ENCODE measurements around the gene DLD. TPM values are rescaled to one million over a fixed set of nuclear protein-coding genes. Genes with fewer than 3 reads are reported as not detected.

The DLD gene
- total RNA-seq, 2 experiments from 2014 or later: 54.1 to 60.5 TPM

GRCh38 chr7:107858280-107858679 is 32.7 kb upstream of the DLD start:
- H3K9me3 Mint-ChIP-seq: no peaks in the 10 kb centered on the region
- ChIA-PET POLR2A (no interaction called here), CTCF (no interaction called here)
- peaks cover 4% of the 10 kb centered on the region for H3K36me3 Mint-ChIP-seq (ENCODE audit: low read depth)
- H3K27ac Mint-ChIP-seq: peak overlapping the region; percentile 95
- no peak overlapping the region for H3K4me3 Mint-ChIP-seq
- DNase-seq: no peak
- peaks cover 4% of the 10 kb centered on the region for H3K27me3 Mint-ChIP-seq
- H3K4me1 Mint-ChIP-seq: peaks cover 50% of the 10 kb centered on the region

DNA sequence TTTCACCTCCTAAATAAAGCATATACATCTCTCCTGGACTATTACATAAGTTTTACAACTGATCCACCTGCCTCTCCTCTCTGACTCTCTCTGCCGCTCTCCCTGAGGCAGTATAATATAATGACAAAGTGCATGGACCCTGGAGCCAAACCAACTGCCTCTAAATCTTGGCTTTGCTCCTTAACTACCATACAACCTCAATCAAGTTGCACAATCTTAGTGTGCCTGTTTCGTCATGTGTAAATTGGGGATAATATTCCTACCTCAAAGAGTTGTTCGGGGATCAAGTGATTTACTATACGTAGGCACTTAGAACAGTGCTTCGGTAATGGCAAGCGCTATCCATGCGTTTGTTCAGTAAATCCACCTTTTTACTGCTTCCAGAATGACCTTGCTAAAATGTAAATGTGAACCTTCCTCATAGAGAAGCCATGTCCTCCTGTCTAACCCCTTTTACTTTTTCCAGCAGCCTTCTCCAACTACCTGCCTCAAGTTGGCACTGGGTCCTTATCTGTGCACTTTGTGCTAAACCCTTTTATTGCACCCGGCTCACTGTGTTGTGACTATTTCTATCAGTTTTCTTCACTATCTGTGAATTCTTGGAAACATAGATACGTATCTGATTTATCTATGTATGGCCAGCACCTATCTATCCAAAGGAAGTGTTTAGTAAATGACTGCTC is 30.6 kb upstream of the DLD start:
- CTCF ChIA-PET: interaction anchor here (1.3 to 1.8 kb wide), 2 partner anchors 10 to 14 kb away, joined by 4 to 5 read pairs; no protein-coding TSS in a partner anchor
- Mint-ChIP-seq H3K36me3 (ENCODE audit: low read depth) (peaks cover 4% of the 10 kb centered on the region), H3K4me3 (no peak overlapping the region), H3K9me3 (no peaks in the 10 kb centered on the region), H3K27ac (no peak overlapping the region), H3K27me3 (no peaks in the 10 kb centered on the region), H3K4me1 (peaks cover 47% of the 10 kb centered on the region)
- POLR2A ChIA-PET: no interaction called here
- DNase-seq: no peak

- Mint-ChIP-seq H3K27ac (no peak overlapping the region), H3K9me3 (no peaks in the 10 kb centered on the region), H3K27me3 (no peaks in the 10 kb centered on the region), H3K4me3 (no peak overlapping the region), H3K36me3 (ENCODE audit: low read depth) (peaks cover 4% of the 10 kb centered on the region), H3K4me1 (peaks cover 47% of the 10 kb centered on the region)
- DNase-seq: no peak
- CTCF ChIA-PET: interaction anchor here (0.9 to 1.8 kb wide), 3 partner anchors 11 to 117 kb away, joined by 3 to 5 read pairs (median 4); partner anchors contain the start of gene CBLL1
- POLR2A ChIA-PET: no interaction called here
These were observed 29.9 kb upstream of the DLD start for GRCh38 chr7:107860981-107861652.

DNA sequence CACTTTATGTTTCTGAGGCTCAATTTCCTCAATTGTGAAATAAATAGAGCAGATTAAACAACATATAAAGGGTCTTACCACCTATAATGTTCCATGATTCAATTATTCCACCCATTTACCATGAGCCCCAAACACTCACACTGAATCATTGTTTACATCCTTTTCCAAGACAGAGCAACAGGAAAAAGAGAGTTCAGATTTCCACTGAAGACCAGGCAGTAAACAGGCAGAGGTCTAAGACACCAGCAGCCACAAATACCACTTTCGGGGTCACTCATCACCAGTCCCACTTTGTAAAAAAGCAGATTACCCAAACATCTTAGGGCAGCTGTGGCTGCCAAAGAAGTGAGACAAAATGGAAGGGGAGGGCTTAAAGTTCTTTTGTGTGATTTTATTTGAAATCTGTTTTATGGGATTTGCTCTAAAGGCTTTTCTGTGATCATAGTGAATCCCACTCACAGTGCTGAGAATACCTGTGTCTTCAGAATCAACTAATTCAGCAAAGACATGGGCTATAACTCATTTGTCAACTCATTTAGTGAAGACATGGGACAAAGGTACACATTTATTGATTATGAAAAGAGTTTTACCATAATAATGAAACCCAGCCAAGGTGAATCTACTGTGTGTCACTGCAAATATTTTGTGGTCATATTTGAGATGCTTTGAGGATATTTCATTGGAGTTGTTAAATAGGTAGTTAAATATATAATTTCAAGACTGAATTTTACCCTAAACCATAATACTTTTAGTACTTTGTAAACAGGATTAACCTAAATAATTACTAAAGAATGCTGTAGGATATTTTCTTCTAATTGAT is 24.8 kb upstream of the DLD start:
- peak overlapping the region; percentile 26 for H3K27ac Mint-ChIP-seq
- peaks cover 30% of the 10 kb centered on the region for H3K4me1 Mint-ChIP-seq
- H3K27me3 Mint-ChIP-seq: no peaks in the 10 kb centered on the region
- H3K9me3 Mint-ChIP-seq: no peaks in the 10 kb centered on the region
- ChIA-PET CTCF (no interaction called here), POLR2A (no interaction called here)
- H3K36me3 Mint-ChIP-seq (ENCODE audit: low read depth): no peaks in the 10 kb centered on the region
- no peak for DNase-seq
- H3K4me3 Mint-ChIP-seq: peak overlapping the region; percentile 1

- Mint-ChIP-seq H3K36me3 (ENCODE audit: low read depth) (no peaks in the 10 kb centered on the region), H3K4me3 (no peak overlapping the region), H3K4me1 (peaks cover 39% of the 10 kb centered on the region), H3K9me3 (no peaks in the 10 kb centered on the region), H3K27ac (no peak overlapping the region), H3K27me3 (no peaks in the 10 kb centered on the region)
- DNase-seq: no peak
- ChIA-PET POLR2A (interaction anchor here (0.8 kb wide), 1 partner anchor 11 kb away, joined by 3 read pairs; no protein-coding TSS in a partner anchor), CTCF (interaction anchor here (1.0 to 1.2 kb wide), 2 partner anchors 11 to 124 kb away, joined by 3 to 5 read pairs; partner anchors contain the start of gene CBLL1)
These were observed 23.0 kb upstream of the DLD start for GRCh38 chr7:107867858-107868466.

GRCh38 chr7:107870427-107871000 is 20.5 kb upstream of the DLD start:
- peaks cover 49% of the 10 kb centered on the region for H3K4me1 Mint-ChIP-seq
- no peaks in the 10 kb centered on the region for H3K36me3 Mint-ChIP-seq (ENCODE audit: low read depth)
- CTCF ChIA-PET: interaction anchor here (0.6 to 1.4 kb wide), 3 partner anchors 8 to 205 kb away, joined by 3 to 6 read pairs (median 3); partner anchors contain the start of gene CBLL1
- peak overlapping the region; percentile 63 for H3K27ac Mint-ChIP-seq
- no peaks in the 10 kb centered on the region for H3K27me3 Mint-ChIP-seq
- H3K9me3 Mint-ChIP-seq: no peaks in the 10 kb centered on the region
- no peak overlapping the region for H3K4me3 Mint-ChIP-seq
- POLR2A ChIA-PET: no interaction called here
- no peak for DNase-seq

- ChIA-PET POLR2A (no interaction called here), CTCF (interaction anchor here (0.9 to 4.3 kb wide), 5 partner anchors 13 to 216 kb away, joined by 3 to 35 read pairs (median 5); partner anchors contain the start of gene CBLL1)
- Mint-ChIP-seq H3K27me3 (no peaks in the 10 kb centered on the region), H3K27ac (no peak overlapping the region), H3K36me3 (ENCODE audit: low read depth) (no peaks in the 10 kb centered on the region), H3K4me1 (peaks cover 56% of the 10 kb centered on the region), H3K4me3 (no peak overlapping the region), H3K9me3 (no peaks in the 10 kb centered on the region)
- no peak for DNase-seq
These were observed 16.9 kb upstream of the DLD start for GRCh38 chr7:107874111-107874510.

DNA sequence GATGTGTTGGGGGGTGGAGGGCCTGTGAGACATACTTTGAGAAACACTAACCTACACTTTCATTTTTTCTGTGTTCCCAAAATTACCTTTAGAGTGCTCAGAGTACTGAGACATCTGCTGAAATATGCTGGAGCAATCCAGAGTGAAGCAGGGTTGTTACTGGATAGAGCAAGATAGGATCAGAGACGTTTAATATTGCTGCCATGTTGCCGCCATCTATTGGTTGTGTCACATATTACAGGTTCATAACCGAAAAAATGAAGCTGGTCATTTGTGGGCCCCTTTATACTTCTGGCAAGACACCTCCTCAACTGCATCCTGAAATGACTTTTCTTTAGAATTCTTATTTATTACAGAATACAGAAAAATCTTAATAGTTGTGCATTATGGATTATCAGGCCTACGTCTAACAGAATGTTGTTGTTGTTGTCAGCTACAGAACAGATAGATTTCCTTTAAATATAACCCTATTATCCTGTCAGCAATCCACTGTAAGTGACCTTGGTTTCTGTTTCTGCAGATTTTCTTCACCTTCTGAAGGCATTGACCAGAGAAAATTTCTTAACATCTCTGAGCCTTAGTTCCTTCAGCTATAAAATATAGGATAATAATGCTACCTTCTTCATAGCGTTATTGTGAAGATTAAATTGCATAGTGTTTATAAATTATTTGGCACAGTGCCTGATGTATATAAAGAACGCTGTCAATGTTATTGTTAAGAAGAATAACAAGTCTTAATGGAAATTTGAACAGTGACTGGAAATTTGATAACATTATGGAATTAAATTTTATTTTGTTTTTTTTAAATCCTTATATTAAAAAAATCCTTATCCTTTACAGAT is 16.2 kb upstream of the DLD start:
- ChIA-PET POLR2A (interaction anchor here (0.7 kb wide), 1 partner anchor 311 kb away, joined by 5 read pairs; the partner anchor contains the start of genes COG5 and DUS4L), CTCF (interaction anchor here (0.6 to 4.3 kb wide), 13 partner anchors 13 to 304 kb away, joined by 3 to 35 read pairs (median 4); partner anchors contain the start of genes CBLL1 and DLD)
- Mint-ChIP-seq H3K9me3 (no peaks in the 10 kb centered on the region), H3K27ac (peak overlapping the region; percentile 62), H3K4me1 (peaks cover 60% of the 10 kb centered on the region), H3K27me3 (no peaks in the 10 kb centered on the region), H3K36me3 (ENCODE audit: low read depth) (no peaks in the 10 kb centered on the region), H3K4me3 (no peak overlapping the region)
- peak; percentile 64 for DNase-seq

- peaks cover 46% of the 10 kb centered on the region for H3K4me1 Mint-ChIP-seq
- POLR2A ChIA-PET: no interaction called here
- no peak overlapping the region for H3K27ac Mint-ChIP-seq
- H3K27me3 Mint-ChIP-seq: no peaks in the 10 kb centered on the region
- DNase-seq: no peak
- H3K36me3 Mint-ChIP-seq (ENCODE audit: low read depth): no peaks in the 10 kb centered on the region
- H3K9me3 Mint-ChIP-seq: no peaks in the 10 kb centered on the region
- CTCF ChIA-PET: interaction anchor here (0.6 to 2.3 kb wide), 2 partner anchors 12 kb away, joined by 3 to 11 read pairs; no protein-coding TSS in a partner anchor
- H3K4me3 Mint-ChIP-seq: no peak overlapping the region
These were observed 14.1 kb upstream of the DLD start for GRCh38 chr7:107876916-107877315.

GRCh38 chr7:107877731-107878382 is 13.1 kb upstream of the DLD start:
- ChIA-PET POLR2A (no interaction called here), CTCF (interaction anchor here (0.9 to 2.7 kb wide), 2 partner anchors 24 to 134 kb away, joined by 4 to 28 read pairs; partner anchors contain the start of gene CBLL1)
- no peak overlapping the region for H3K27ac Mint-ChIP-seq
- peaks cover 40% of the 10 kb centered on the region for H3K4me1 Mint-ChIP-seq
- no peak for DNase-seq
- no peak overlapping the region for H3K4me3 Mint-ChIP-seq
- H3K36me3 Mint-ChIP-seq (ENCODE audit: low read depth): no peaks in the 10 kb centered on the region
- H3K9me3 Mint-ChIP-seq: no peaks in the 10 kb centered on the region
- no peaks in the 10 kb centered on the region for H3K27me3 Mint-ChIP-seq

DNA sequence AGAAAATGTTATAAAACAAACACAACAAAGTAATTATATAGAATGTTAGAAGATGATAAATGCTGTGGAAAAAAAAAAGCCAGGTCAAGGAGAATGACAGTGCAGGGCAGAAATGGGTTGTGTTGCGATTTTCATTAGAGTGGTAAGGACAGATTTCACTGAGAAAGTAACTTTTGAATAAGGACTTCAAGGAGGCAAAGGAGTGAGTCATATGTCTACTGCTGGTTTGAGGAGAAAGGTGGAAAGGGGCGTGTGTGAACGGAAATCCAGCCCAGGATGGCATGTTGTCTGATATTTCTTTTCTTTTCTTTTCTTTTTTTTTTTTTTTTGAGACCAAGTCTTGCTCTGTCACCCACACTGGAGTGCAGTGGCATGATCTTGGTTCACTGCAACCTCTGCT is 12.3 kb upstream of the DLD start:
- Mint-ChIP-seq H3K36me3 (ENCODE audit: low read depth) (no peaks in the 10 kb centered on the region), H3K4me1 (peaks cover 37% of the 10 kb centered on the region), H3K9me3 (no peaks in the 10 kb centered on the region), H3K4me3 (no peak overlapping the region), H3K27ac (no peak overlapping the region), H3K27me3 (no peaks in the 10 kb centered on the region)
- DNase-seq: no peak
- ChIA-PET CTCF (interaction anchor here (0.7 to 2.7 kb wide), 7 partner anchors 8 to 414 kb away, joined by 3 to 28 read pairs (median 3); partner anchors contain the start of genes CBLL1 and DLD), POLR2A (no interaction called here)

All from activated CD4-positive, alpha-beta T cell treated with anti-CD3 and anti-CD28 coated beads, Interleukin-2, amount 10 ng/mL, durations not matched to agents 7 days and 5 days (primary cell).